Suprapubic skin (tissue), 4 donors: ENCODE data around the gene WDFY4. TPM values are rescaled to one million over a fixed set of nuclear protein-coding genes. Genes with fewer than 3 reads are reported as not detected.

ENCODE experiments used
- DNase-seq, 2 donors: peaks; one replicate each; pipeline ENCODE4 v3.0.0-alpha.2; 2019; ENCODE audit warnings: low spot score in 2 of 2
- H3K27ac ChIP-seq: fragments of 200-600 bp; sonication (generic); one replicate; pipeline ENCODE4 v1.5.1; 2019
- H3K27me3 ChIP-seq: fragments of 200-600 bp; sonication (generic); one replicate; pipeline ENCODE4 v1.5.1; 2019
- H3K36me3 ChIP-seq: fragments of 200-600 bp; sonication (generic); one replicate; pipeline ENCODE4 v1.5.1; 2019
- H3K4me1 ChIP-seq: fragments of 200-600 bp; sonication (generic); one replicate; pipeline ENCODE4 v1.5.1; 2019
- H3K4me3 ChIP-seq: fragments of 200-600 bp; sonication (generic); one replicate; pipeline ENCODE4 v1.5.1; 2019; ENCODE audit warnings: mild to moderate bottlenecking
- H3K9me3 ChIP-seq: fragments of 200-600 bp; sonication (generic); one replicate; pipeline ENCODE4 v1.5.1; 2019
- CTCF ChIP-seq, 2 donors: fragments of 200-600 bp in 1 of 2; fragments of 450-650 bp in 1 of 2; sonication (generic) in 1 of 2; IDR thresholded peaks; one replicate each; pipeline ENCODE4 v1.5.1; 2016 to 2019; ENCODE audit warnings: antibody characterized with exemption in 2 of 2, mild to moderate bottlenecking in 1 of 2, moderate library complexity in 1 of 2
- EP300 ChIP-seq: sonication (generic); formaldehyde crosslinking; IDR thresholded peaks from one replicate; pipeline ENCODE4 v1.6.1; 2017; ENCODE audit warnings: antibody characterized with exemption
- POLR2A ChIP-seq, 2 donors: fragments of 450-650 bp; IDR thresholded peaks; one replicate each; pipeline ENCODE4 v1.6.1; 2017; ENCODE audit warnings: antibody characterized with exemption in 2 of 2, mild to moderate bottlenecking in 2 of 2, moderate library complexity in 2 of 2
- POLR2AphosphoS5 ChIP-seq, 3 donors: sonication (generic); formaldehyde crosslinking; IDR thresholded peaks; one replicate each; pipeline ENCODE4 v1.6.1; 2017; ENCODE audit warnings: antibody characterized with exemption in 3 of 3
- WGBS: methylation state at CpG from one replicate; pipeline ENCODE4 v1.1.5; 2018; 5-methylcytosine and 5-hydroxymethylcytosine counted together
- total RNA-seq, 4 donors: library from RNA; depleted of rRNA; stranded (reverse); fragments of >200 nt; gene quantifications; one replicate each; pipeline ENCODE4 v1.1.0, GENCODE V29; 2016

Gene WDFY4
- total RNA-seq, 4 donors from 2014 or later = 0.57 to 2.9 (median 1.0) TPM

- no peak for DNase-seq
- WGBS = 92% methylated on average over 9 of the region's 9 CpGs
Observed at GRCh38 chr10:48672596-48673265, 11.9 kb upstream of the WDFY4 start.

GRCh38 chr10:48677625-48678024 lies 7.0 kb upstream of the WDFY4 start:
- H3K27me3 ChIP-seq = no peaks in the 10 kb centered on the region
- H3K9me3 ChIP-seq = peaks cover 4% of the 10 kb centered on the region
- no peaks in the 10 kb centered on the region for H3K36me3 ChIP-seq
- no peak for TF ChIP-seq CTCF (IDR thresholded peaks at IDR 0.05)
- no peak for TF ChIP-seq POLR2AphosphoS5 (IDR thresholded peaks at IDR 0.05)
- no peak for TF ChIP-seq EP300
- no peak for TF ChIP-seq POLR2A (IDR thresholded peaks at IDR 0.05)
- DNase-seq = no peak
- H3K4me3 ChIP-seq = no peak overlapping the region
- H3K27ac ChIP-seq = no peak overlapping the region
- WGBS = 97% methylated on average over 2 of the region's 2 CpGs
- no peaks in the 10 kb centered on the region for H3K4me1 ChIP-seq

More at GRCh38 chr10:48672596-48673265, 11.9 kb upstream of the WDFY4 start:
- Histone ChIP-seq H3K27me3 (peaks cover 11% of the 10 kb centered on the region), H3K36me3 (no peaks in the 10 kb centered on the region), H3K27ac (no peak overlapping the region), H3K9me3 (peaks cover 8% of the 10 kb centered on the region), H3K4me3 (no peak overlapping the region), H3K4me1 (no peaks in the 10 kb centered on the region)
- TF ChIP-seq EP300 = no peak
- no peak for TF ChIP-seq POLR2A (IDR thresholded peaks at IDR 0.05)
- no peak for TF ChIP-seq POLR2AphosphoS5 (IDR thresholded peaks at IDR 0.05)
- TF ChIP-seq CTCF (IDR thresholded peaks at IDR 0.05) = no peak

- Histone ChIP-seq H3K27me3 (no peaks in the 10 kb centered on the region), H3K9me3 (peaks cover 4% of the 10 kb centered on the region), H3K36me3 (no peaks in the 10 kb centered on the region), H3K4me1 (no peaks in the 10 kb centered on the region), H3K27ac (no peak overlapping the region), H3K4me3 (no peak overlapping the region)
- TF ChIP-seq CTCF (IDR thresholded peaks at IDR 0.05) = no peak
- no peak for TF ChIP-seq POLR2AphosphoS5 (IDR thresholded peaks at IDR 0.05)
- no peak for TF ChIP-seq POLR2A (IDR thresholded peaks at IDR 0.05)
- TF ChIP-seq EP300 = no peak
- no peak for DNase-seq
- WGBS = 92% methylated on average over 1 of the region's 1 CpG
Observed at GRCh38 chr10:48678041-48678440, 6.6 kb upstream of the WDFY4 start.

- no peaks in the 10 kb centered on the region for H3K4me1 ChIP-seq
- no peaks in the 10 kb centered on the region for H3K36me3 ChIP-seq
- no peaks in the 10 kb centered on the region for H3K27me3 ChIP-seq
- no peak overlapping the region for H3K27ac ChIP-seq
- no peak overlapping the region for H3K4me3 ChIP-seq
- TF ChIP-seq CTCF (IDR thresholded peaks at IDR 0.05) = no peak
- WGBS = 82% methylated on average over 3 of the region's 3 CpGs
- no peak for DNase-seq
- peaks cover 4% of the 10 kb centered on the region for H3K9me3 ChIP-seq
Observed at GRCh38 chr10:48681740-48682139, 2.9 kb upstream of the WDFY4 start.

- Histone ChIP-seq H3K9me3 (peaks cover 4% of the 10 kb centered on the region), H3K4me3 (no peak overlapping the region), H3K27me3 (no peaks in the 10 kb centered on the region), H3K36me3 (no peaks in the 10 kb centered on the region), H3K4me1 (no peaks in the 10 kb centered on the region), H3K27ac (no peak overlapping the region)
- TF ChIP-seq EP300 = no peak
- no peak for TF ChIP-seq CTCF (IDR thresholded peaks at IDR 0.05)
- TF ChIP-seq POLR2AphosphoS5 (IDR thresholded peaks at IDR 0.05) = no peak
- no peak for TF ChIP-seq POLR2A (IDR thresholded peaks at IDR 0.05)
- DNase-seq = no peak
- WGBS = 90% methylated on average over 3 of the region's 3 CpGs
Observed at GRCh38 chr10:48682265-48682664, 2.4 kb upstream of the WDFY4 start.
